H1 (cell line): Measurements from ENCODE around the gene GALNT18. TPM values are rescaled to one million over a fixed set of nuclear protein-coding genes. Genes with fewer than 3 reads are reported as not detected.

Experiments used
- EZH2 ChIP-seq: fragments of 200-600 bp; sonication (generic); IDR thresholded peaks from 2 replicates; pipeline ENCODE4 v1.7.1; 2012; ENCODE audit warnings: low read depth, mild to moderate bottlenecking, moderate library complexity, low read length, inconsistent platforms; ENCODE audit not compliant: severe bottlenecking
- polyA plus RNA-seq, 7 experiments: library from polyadenylated mRNA; depleted of rRNA in 3 of 7; stranded (reverse) in 5 of 7; unstranded in 2 of 7; fragments of >200 nt in 5 of 7; fragments of 200-250 nt in 2 of 7; gene quantifications; 1 replicate in 5 of 7; 2 replicates in 1 of 7; 4 replicates in 1 of 7; pipeline versions ENCODE4 v1.2.1 to v1.2.3, GENCODE V29; 2011 to 2013; ENCODE audit warnings: missing spikeins in 2 of 7, mixed read lengths in 2 of 7
- total RNA-seq: library from RNA; stranded (reverse); fragmentation: NEBNext Ultra II Directional; extraction: Animal tissue kit (Norgen Biotek cat#: 25700); gene quantifications from 2 replicates; pipeline ENCODE4 v1.2.1, GENCODE V29; 2021

Gene GALNT18
- total and polyA plus RNA-seq, 2 of the 8 experiments (the other 6 are each of a cell fraction or from before 2014, with no cell fraction given) = 6.0 to 9.4 TPM

GRCh38 chr11:11482730-11483129 is 139.1 kb downstream of the GALNT18 start (continued):
- no peak for TF ChIP-seq EZH2
